Spleen (tissue), 7 donors: ENCODE results near the gene TTC28.

ENCODE experiments used
- POLR2A ChIP-seq, 3 donors: fragments of 450-650 bp; IDR thresholded peaks; one replicate each; pipeline ENCODE4 v1.5.1; 2017; ENCODE audit warnings: antibody characterized with exemption in 3 of 3, mild to moderate bottlenecking in 1 of 3
- TF ChIP-seq, protein P1 (sequence below), 11 experiments: fragments of 200-600 bp in 7 of 11; fragments of 450-650 bp in 4 of 11; sonication (generic) in 4 of 11; IDR thresholded peaks in 8 of 11; conservative IDR thresholded peaks in 3 of 11; 1 replicate in 7 of 11; 2 replicates in 4 of 11; pipeline versions ENCODE4 v1.4.0 to v1.8.0; 2016 to 2021; ENCODE audit warnings: antibody characterized with exemption in 11 of 11, inconsistent platforms in 4 of 11, mild to moderate bottlenecking in 1 of 11
- donor health status: DM: no; HTN: no; CAD: no; lungs with moderate emphysema.
- donor health status: DM: no; HTN: no; CAD: no.
- donor health status: DM: no; HTN: no; CAD: no.

DNA sequence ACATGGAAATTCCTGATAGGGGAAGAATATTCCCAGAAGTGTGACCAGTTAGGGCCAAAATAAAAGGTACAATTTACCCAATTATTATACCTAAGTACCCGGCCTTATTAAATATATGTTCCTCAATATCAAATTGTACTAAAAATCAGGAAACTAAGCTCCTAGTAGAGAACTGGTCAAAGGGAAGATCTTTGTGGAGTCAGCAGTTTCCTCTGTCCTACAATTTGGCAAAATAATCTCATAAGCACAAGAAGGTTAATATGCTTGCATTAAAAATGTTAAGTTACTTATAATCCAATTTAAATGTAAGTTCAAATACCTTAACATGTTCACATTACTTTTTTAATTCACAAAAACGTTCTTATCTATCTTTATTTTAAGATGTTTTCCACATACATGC is 10.3 kb downstream of the TTC28 start:
- TF ChIP-seq, protein P1, sequence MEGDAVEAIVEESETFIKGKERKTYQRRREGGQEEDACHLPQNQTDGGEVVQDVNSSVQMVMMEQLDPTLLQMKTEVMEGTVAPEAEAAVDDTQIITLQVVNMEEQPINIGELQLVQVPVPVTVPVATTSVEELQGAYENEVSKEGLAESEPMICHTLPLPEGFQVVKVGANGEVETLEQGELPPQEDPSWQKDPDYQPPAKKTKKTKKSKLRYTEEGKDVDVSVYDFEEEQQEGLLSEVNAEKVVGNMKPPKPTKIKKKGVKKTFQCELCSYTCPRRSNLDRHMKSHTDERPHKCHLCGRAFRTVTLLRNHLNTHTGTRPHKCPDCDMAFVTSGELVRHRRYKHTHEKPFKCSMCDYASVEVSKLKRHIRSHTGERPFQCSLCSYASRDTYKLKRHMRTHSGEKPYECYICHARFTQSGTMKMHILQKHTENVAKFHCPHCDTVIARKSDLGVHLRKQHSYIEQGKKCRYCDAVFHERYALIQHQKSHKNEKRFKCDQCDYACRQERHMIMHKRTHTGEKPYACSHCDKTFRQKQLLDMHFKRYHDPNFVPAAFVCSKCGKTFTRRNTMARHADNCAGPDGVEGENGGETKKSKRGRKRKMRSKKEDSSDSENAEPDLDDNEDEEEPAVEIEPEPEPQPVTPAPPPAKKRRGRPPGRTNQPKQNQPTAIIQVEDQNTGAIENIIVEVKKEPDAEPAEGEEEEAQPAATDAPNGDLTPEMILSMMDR (IDR thresholded peaks at IDR 0.05 in 8 of 11, conservative IDR thresholded peaks at IDR 0.05 in 3 of 11), result no peak
- TF ChIP-seq POLR2A (IDR thresholded peaks at IDR 0.05), result no peak
